GM18867 (cell line): Measurements from ENCODE around the gene LAPTM5.
A peak's percentile ranks its signal among the peaks of the same experiment; 100 is the strongest.

Source experiments
- ATAC-seq: cut with Tn5 transposase; IDR thresholded peaks from one replicate; pipeline ENCODE4 v1.9.1; 2021; ENCODE audit warnings: mild to moderate bottlenecking, moderate library complexity; ENCODE audit not compliant: unreplicated experiment

LAPTM5 gene

GRCh38 chr1:30744060-30744756, 13.4 kb downstream of the LAPTM5 start:
- peak; percentile 46 for ATAC-seq

DNA sequence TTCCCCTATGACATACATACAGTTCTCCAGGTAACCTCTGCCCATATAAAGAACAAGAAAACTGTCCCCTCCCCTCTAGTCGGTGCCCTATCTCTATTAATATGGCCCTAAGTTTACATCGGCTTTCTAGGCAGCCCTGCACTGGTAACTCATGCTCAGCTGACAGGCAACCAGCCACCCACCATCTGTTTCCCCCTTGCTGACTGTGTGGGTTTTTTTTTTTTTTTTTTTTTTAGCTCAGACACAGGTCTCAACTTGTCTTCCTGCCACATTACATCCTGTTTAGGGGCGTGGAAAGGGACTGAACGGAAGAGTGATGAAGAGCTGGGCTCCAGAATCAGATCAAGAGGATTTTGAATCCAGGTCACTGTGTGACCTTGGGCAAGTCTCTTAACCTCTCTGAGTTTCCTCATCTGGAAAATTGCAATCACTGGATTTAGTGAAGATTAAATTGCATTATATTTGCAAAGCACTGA, 14.0 kb downstream of the LAPTM5 start:
- peak; percentile 43 for ATAC-seq

DNA sequence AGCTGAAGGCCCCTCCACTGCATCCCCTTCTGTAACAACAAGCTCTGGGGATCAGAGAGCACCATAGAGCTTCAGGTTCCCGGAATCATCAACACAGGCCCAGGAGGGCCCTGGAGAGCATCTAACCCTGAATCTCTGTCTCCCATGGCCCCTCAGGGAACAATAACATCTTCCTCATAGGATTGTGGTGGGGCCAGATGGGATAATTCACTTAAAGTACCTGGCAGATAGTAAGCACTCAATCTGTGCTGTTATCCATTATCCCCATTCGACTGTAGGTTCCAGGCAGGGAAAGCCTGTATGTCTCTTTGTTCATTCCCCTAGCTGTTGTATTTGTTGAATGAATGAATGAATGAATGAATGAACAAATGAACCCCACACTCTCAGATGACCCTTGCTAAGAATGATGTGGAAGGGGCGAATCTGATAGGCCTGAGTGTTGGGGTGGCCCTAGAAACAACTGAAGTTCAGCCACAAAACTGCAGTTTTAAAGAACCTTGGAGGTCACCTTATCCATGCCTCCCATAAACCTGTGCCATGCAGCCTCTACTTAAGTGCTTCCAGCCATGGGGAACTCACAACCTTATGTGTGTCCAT, 14.5 kb downstream of the LAPTM5 start:
- no peak for ATAC-seq

DNA sequence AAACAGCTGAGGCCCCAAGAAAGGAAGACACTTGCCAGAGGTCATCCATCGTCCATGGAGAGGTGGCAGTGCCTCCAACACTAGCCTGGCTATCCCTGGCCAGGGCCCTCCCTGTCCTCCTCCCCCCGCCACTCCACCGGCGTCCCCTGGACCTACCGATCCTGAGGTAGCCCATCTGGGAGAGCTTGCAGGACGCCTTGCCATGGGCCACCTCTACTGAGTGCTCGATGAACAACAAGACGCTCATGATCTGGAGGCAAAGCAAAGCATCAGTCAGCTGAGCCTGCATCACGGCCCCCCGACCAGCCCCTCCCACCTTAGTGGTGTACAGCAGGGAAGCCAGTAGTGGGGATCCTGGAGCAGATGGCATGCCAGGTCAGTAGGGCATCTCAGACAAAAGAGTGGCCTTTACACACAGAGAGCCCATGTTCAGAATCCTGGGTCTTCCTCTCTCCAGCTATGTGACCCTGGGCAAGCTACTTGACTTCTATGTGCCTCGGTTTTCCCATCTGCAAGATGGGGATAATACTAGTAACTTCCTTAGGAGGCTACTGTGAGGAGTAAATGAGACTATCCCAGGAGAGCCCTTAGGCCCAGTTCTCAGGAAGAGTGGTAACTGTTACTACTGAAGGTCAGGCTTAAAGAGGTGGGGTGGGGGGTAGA, 15.1 kb downstream of the LAPTM5 start:
- ATAC-seq = no peak

- ATAC-seq = no peak
Observed at GRCh38 chr1:30741239-30741894, 16.2 kb downstream of the LAPTM5 start.

DNA sequence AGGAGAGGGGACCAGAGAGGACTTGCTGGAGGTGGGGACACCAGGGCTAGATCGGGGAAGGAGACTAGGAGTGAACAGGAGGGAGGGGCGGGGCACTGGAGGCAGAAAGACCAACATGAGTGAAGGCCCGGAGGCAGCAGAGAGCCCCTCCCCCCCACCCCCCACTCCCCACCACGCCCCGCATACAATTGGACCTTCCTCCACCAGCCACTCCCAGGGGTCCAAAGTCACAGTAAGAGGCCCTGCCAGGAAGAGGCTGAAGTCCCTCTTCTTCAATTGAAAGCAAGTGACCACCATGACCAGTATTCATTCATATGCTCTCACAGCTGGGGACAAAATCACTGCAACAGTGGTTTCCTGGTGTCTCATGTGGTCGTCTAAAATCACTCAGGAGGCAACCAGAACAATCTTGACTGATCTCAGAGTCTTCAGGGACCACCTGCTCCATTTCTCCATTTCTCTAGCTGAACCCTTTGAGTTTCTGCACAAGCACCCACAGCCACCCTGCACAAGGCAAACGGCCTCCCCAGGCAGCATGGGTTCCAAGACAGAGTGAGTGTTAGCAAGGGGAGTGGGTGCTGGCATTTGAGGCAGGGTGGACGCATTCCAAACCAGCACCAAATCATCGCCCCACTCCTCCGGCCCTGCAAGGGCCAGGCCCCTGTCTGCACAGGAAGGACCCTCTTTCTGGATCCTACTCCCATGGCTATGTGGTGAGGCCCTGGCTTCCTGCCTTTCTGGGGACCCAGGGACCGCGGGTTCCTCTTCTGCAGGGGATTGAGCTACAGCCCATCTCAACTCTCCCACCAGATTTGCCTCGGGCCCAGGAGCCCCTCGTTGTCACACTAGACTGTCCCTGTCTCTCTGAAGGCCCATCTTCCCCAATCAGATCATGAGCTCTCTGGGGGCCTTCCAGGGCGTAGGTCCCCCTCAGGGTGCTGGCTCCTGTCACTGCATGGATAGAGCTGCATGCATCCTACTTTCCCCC, 17.0 kb downstream of the LAPTM5 start:
- no peak for ATAC-seq

- no peak for ATAC-seq
Observed at GRCh38 chr1:30739601-30740000, 18.0 kb downstream of the LAPTM5 start.

DNA sequence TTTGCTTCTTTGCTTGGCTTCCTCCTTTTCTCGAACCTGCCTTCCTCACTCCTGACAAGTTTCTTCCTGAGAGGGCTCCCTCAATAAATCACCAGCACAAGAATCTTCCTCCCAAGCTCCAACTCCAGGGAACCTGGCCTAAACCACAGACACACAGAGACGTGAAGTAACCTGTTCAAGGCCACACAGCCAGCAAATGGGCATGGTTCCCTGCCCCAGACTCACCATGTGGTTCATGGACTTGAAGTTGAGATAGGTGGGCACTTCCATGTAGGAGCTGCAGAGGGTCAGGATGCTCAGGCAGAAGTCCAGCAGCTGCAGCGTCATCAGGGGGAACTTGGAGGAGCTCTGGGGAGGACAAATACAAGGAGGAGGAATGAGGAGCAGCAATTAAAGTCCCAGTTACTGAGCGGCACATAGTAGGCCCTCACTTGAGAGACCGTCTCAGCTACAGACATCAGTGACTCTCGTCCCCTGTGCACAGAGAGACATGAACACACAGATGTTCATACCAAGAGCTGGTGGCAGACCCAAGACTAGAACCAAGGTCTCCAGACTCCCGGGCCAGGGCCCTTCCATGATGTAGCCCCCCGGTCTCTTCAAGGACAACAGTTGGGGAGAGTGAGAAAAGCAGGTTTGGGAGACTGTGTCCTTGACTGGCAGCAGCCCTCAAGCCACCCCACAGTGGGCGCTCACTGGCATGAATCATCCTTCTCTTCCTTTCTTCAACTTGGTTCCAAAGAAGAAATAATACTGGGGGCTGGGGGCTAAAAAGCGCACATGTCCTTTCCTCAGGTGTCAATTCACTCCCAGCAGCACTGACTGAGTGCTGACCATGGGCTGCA, 18.6 kb downstream of the LAPTM5 start:
- ATAC-seq = no peak

DNA sequence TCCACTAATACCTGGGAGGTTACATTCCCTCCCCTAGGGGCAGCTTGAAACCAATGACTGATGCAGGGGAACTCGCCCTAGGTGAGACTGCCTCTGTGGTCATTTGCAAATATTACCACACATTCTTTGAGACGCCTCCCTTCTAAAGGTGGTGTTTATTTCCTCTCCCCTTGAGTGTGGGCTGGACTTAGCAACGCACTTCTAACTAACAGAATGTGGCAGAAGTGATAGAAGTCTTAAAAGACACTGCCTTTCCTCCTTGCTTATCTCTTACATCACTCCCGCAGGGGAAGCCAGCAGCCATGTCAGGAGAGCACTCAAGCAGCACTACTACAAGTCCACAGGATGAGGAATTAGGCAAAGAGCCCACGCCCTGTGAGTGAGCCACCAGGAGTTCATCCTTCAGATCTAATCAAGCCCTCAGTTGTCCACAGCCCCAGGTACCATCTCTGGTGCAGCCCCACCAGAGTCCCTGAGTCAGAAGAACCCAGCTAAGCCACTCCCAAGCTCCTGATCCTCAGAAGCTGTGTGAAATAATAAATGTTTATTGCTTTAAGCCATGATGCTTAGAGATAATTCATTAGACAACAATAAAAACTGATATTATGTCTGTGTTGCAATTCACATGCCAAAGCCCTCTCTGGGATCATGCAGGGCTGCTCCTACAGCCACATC, 19.4 kb downstream of the LAPTM5 start:
- ATAC-seq = no peak

- no peak for ATAC-seq
Observed at GRCh38 chr1:30737357-30738039, 20.1 kb downstream of the LAPTM5 start.

DNA sequence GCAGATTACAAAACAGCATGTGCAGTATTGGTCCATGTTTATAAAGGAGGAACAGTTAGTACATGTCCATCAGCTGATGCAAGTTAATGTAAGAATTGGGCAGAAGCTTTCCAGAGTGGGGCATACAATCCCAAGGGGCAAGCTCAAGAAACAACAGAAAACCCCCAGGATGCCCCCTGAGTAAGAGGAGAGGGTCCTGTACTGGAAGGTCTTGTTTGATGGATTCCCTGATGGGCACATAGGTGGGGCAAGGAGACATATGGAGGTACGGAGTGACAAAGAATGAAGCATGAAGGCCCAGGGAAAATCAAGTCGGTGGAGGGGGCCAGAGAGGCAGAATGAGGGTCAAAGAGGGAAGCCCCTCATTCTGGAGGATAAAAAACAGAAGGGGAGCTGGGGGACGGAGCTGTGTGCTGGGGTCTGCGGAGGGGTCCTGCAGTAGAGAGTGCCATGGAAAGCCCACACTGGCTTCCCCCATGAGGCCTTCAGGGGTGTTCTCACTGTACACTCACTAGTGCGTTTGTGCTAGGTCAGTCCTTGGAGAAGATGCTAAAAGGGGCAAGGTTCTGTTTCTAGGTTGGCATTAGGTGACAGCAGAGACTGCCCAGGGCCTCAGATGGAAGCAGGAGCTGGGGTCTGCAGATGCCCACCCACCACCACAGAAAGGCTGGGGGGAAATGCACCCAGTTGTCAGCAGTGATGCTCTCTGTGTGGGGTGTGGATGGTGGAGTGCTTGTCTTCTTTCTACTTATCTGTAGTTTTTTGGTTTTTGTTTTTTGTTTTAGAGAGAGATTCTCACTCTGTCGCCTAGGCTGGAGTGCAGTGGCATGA, 21.7 kb downstream of the LAPTM5 start:
- ATAC-seq = no peak

GRCh38 chr1:30735124-30735523, 22.4 kb downstream of the LAPTM5 start:
- ATAC-seq = no peak

DNA sequence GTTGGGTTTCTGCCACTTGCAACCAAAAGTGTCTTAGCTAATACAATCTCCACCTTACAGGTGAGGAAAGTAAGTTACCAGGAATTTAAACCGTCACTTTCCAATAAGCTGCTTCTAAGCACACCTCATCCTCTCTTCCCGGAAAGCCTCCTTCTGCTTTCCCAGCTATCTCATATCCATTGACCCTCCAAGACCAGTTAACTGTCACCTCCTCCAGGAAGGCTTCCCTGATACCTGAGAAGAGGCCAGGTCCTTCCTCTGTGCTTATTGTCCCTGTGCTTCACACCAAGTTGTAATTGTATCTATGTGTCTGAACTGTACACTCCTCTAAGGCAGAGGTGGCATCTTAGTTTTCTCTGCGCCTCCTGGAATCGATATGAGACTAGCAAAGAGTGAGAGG, 23.0 kb downstream of the LAPTM5 start:
- no peak for ATAC-seq

DNA sequence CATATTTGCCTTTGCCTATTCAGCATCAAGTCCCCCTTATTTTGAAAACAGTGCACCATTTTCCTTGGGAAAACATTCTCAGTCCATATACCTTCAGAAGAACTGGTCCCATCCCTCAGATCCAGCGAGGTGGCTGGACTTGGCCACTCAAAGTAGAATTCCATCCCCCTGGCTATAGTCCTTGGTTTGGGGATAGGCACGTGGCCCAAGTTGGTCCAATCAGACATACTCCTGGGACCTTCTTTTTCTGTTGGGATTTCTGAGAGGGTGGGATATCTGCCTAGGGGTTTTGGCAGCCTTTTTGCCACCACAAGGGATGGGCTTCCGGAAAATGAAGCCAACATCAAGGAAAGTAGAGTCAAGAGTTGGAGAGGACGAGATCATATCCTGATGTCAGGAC, 23.5 kb downstream of the LAPTM5 start:
- no peak for ATAC-seq

- no peak for ATAC-seq
Observed at GRCh38 chr1:30733493-30733892, 24.1 kb downstream of the LAPTM5 start.

GRCh38 chr1:30732277-30732996, 25.1 kb downstream of the LAPTM5 start:
- no peak for ATAC-seq

GRCh38 chr1:30731806-30732276, 25.7 kb downstream of the LAPTM5 start:
- ATAC-seq = no peak
